ENCODE results near the gene CTDNEP1.

DNA sequence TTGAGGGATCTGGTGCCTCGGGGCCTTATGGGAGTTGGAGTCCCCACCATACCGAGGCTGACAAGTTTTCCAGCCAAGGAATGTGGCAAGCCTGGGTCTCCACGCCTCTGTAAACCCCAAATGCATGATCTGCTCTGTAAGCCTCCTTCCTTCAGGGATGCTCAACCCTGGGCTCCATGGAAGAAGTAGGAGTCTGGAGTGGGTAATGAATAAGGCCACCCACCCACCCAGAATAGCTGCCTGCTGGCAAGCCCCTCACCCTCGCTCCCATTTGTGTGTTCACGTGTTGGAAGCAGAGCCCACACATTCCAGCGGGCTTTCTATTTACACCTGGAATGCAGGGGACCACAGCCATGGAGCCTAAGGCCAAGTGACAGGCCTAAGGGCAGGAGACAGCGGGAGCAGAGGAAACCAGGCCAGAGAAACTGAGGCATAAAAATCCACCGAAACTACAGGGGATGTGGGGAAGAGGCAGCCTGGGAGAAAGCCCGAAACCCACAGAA, 36.3 kb downstream of the CTDNEP1 start:
- TF ChIP-seq, protein P1, sequence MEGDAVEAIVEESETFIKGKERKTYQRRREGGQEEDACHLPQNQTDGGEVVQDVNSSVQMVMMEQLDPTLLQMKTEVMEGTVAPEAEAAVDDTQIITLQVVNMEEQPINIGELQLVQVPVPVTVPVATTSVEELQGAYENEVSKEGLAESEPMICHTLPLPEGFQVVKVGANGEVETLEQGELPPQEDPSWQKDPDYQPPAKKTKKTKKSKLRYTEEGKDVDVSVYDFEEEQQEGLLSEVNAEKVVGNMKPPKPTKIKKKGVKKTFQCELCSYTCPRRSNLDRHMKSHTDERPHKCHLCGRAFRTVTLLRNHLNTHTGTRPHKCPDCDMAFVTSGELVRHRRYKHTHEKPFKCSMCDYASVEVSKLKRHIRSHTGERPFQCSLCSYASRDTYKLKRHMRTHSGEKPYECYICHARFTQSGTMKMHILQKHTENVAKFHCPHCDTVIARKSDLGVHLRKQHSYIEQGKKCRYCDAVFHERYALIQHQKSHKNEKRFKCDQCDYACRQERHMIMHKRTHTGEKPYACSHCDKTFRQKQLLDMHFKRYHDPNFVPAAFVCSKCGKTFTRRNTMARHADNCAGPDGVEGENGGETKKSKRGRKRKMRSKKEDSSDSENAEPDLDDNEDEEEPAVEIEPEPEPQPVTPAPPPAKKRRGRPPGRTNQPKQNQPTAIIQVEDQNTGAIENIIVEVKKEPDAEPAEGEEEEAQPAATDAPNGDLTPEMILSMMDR (IDR thresholded peaks at IDR 0.05) = 0 out of 2 replicates have a peak, but pooled peaks have one; percentile 4
- no peak for TF ChIP-seq ZFX (IDR thresholded peaks at IDR 0.05; ENCODE audit: borderline replicate concordance)
